IPS-18a (cell line): ENCODE measurements around the gene BCHE.

Source experiments
- H3K27ac ChIP-seq: one replicate; pipeline ENCODE4 v1.5.1; 2013; ENCODE audit warnings: low read length
- H3K27me3 ChIP-seq: one replicate; pipeline ENCODE4 v1.6.1; 2013; ENCODE audit warnings: mild to moderate bottlenecking, low read length; ENCODE audit not compliant: control insufficient read depth, insufficient read depth
- H3K36me3 ChIP-seq: one replicate; pipeline ENCODE4 v1.6.1; 2013; ENCODE audit warnings: low read depth, low read length; ENCODE audit not compliant: control insufficient read depth
- H3K4me1 ChIP-seq: one replicate; pipeline ENCODE4 v1.6.1; 2013; ENCODE audit warnings: low read depth, low read length; ENCODE audit not compliant: control insufficient read depth
- H3K4me3 ChIP-seq: one replicate; pipeline ENCODE4 v1.5.1; 2013; ENCODE audit warnings: low read length
- H3K9ac ChIP-seq: one replicate; pipeline ENCODE4 v1.6.1; 2013; ENCODE audit warnings: mild to moderate bottlenecking, low read length, moderate library complexity
- H3K9me3 ChIP-seq: one replicate; pipeline ENCODE4 v1.6.1; 2013; ENCODE audit warnings: low read depth, low read length; ENCODE audit not compliant: control insufficient read depth

BCHE gene

DNA sequence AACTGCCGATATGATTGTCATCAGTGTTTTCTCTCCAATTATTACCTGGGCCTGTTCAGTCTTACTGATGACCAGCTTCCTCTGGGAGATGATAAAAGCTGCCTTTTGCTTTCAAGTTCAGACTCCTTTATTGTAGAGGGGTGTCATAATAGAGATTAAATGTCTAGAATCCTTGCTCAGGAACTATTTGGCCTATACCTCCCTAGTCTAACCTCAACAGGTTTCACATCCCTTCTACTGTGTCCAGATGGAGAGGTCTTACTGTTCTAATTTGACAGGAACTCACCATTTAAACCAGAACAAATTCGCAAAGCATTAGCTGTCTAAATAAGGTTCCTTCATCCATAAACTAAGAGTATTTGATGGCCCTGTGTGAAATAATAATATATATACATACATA is 88.0 kb downstream of the BCHE start:
- Histone ChIP-seq H3K9ac (no peak overlapping the region), H3K27ac (no peak overlapping the region), H3K4me3 (no peak overlapping the region), H3K4me1 (no peaks in the 10 kb centered on the region), H3K27me3 (no peaks in the 10 kb centered on the region), H3K9me3 (no peaks in the 10 kb centered on the region), H3K36me3 (no peaks in the 10 kb centered on the region)

DNA sequence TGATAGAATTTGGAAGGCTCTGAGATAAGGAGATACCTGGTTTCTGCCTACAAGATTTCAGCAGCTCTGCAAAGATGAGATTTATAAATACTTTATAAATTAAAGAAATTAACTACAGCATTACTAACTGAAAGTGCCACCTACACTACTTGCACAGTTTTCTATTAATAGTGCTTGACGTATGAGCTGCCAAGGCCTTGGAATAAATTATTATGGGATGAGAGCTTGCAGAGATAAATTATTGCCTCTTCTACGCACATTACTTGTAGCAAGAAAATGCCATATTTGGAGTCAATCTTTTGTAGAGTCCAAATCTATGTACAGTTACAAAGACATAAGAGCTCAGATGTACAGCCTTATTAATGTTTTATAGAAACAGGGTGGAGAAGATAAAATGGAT is 89.1 kb downstream of the BCHE start:
- Histone ChIP-seq H3K27me3 (no peaks in the 10 kb centered on the region), H3K36me3 (no peaks in the 10 kb centered on the region), H3K4me3 (no peak overlapping the region), H3K9me3 (no peaks in the 10 kb centered on the region), H3K9ac (no peak overlapping the region), H3K4me1 (no peaks in the 10 kb centered on the region), H3K27ac (no peak overlapping the region)

GRCh38 chr3:165746874-165747273 is 90.3 kb downstream of the BCHE start:
- Histone ChIP-seq H3K9me3 (no peaks in the 10 kb centered on the region), H3K27ac (no peak overlapping the region), H3K27me3 (no peaks in the 10 kb centered on the region), H3K36me3 (no peaks in the 10 kb centered on the region), H3K9ac (no peak overlapping the region), H3K4me3 (no peak overlapping the region), H3K4me1 (no peaks in the 10 kb centered on the region)

DNA sequence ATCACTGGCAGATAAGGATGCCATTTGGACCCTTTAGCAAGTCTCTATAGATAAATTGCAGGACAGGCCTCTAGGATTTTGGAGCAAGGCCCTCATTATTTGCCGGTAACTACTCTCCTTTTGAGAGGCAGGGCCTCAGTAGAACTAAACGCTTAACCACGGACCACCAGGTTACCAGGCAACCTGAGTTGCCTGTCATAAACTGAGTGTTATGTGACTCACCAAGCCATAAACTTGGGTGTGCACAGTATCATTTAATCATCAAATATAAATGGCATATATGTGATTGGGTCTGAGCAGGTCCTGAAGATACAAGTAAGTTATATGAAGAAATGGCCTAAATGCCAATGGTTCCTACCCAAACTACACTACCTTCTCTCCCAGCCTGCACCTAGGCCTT is 93.2 kb downstream of the BCHE start:
- H3K4me3 ChIP-seq = no peak overlapping the region
- no peaks in the 10 kb centered on the region for H3K9me3 ChIP-seq
- no peaks in the 10 kb centered on the region for H3K36me3 ChIP-seq
- H3K27ac ChIP-seq = no peak overlapping the region
- no peak overlapping the region for H3K9ac ChIP-seq
- H3K27me3 ChIP-seq = no peaks in the 10 kb centered on the region
- H3K4me1 ChIP-seq = no peaks in the 10 kb centered on the region

DNA sequence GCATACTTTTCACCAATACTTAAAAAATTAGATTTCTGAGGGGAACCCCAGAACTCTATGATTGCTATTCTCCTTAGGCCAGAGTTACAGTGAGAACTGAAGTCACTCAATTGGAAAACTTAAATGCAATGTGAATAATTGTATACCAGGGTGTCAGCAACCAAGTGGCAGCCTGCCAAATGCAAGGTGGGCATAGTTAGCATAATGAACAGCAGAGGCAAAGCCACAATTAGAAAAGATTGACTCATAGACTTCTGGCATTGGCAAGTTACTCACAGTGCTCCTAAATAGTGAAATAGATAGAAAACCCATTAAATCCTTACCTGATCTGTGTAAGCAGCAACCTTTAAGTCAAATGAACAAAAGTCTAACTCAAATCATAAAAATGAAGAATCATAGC is 94.9 kb downstream of the BCHE start:
- H3K4me1 ChIP-seq = no peaks in the 10 kb centered on the region
- no peaks in the 10 kb centered on the region for H3K36me3 ChIP-seq
- no peaks in the 10 kb centered on the region for H3K27me3 ChIP-seq
- H3K4me3 ChIP-seq = no peak overlapping the region
- no peaks in the 10 kb centered on the region for H3K9me3 ChIP-seq
- H3K9ac ChIP-seq = no peak overlapping the region
- no peak overlapping the region for H3K27ac ChIP-seq

DNA sequence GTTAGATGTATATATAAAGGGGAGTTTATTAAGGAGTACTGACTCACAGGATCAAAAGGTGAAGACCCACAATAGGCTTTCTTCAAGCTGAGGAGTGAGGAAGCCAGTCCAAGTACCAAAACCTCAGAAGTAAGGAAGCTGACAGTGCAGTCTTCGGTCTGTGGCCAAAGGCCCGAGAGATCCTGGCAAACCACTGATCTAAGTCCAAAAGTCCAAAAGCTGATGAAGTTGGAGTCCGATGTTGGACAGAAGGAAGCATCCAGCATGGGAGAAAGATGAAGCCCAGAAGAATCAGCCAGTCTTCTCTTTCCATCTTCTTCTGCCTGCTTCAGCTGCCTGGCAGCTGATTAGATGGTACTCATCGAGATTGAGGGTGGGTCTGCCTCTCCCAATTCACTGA is 107.5 kb downstream of the BCHE start:
- Histone ChIP-seq H3K4me3 (no peak overlapping the region), H3K4me1 (no peaks in the 10 kb centered on the region), H3K9me3 (no peaks in the 10 kb centered on the region), H3K36me3 (no peaks in the 10 kb centered on the region), H3K27me3 (no peaks in the 10 kb centered on the region), H3K27ac (no peak overlapping the region), H3K9ac (no peak overlapping the region)

- no peak overlapping the region for H3K9ac ChIP-seq
- no peak overlapping the region for H3K4me3 ChIP-seq
- H3K27me3 ChIP-seq = no peaks in the 10 kb centered on the region
- H3K36me3 ChIP-seq = no peaks in the 10 kb centered on the region
- no peaks in the 10 kb centered on the region for H3K4me1 ChIP-seq
- H3K27ac ChIP-seq = no peak overlapping the region
- H3K9me3 ChIP-seq = no peaks in the 10 kb centered on the region
Observed at GRCh38 chr3:165728924-165729323, 108.3 kb downstream of the BCHE start.

DNA sequence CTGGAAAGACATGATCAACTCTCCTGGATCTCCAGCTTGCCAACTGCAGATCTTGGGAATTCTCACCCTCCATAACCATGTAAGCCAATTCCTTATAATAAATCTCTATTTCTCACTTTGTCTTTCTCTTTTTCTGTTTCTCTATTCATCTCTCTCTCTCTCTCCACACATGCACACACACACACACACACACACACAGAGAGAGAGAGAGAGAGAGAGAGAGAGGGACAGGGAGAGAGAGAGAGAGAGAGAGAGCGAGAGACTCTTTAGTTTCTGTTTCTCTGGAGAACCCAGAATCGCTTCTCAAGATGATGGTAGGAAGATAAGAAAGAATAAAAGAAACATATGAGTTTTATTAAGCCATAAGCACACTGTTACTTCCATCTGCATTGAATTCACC is 111.9 kb downstream of the BCHE start:
- Histone ChIP-seq H3K36me3 (no peaks in the 10 kb centered on the region), H3K4me1 (no peaks in the 10 kb centered on the region)

More for the DNA sequence above, 111.9 kb downstream of the BCHE start:
- Histone ChIP-seq H3K9me3 (peaks cover 4% of the 10 kb centered on the region), H3K27ac (no peak overlapping the region), H3K9ac (no peak overlapping the region), H3K27me3 (no peaks in the 10 kb centered on the region), H3K4me3 (no peak overlapping the region)
